Measurements from ENCODE around the gene NCAPH2.
"Not testable (repeated sequence)": the region's sequence is repeated elsewhere in the genome, so short reads cannot be mapped to it uniquely, and the experiment has no call there.

The NCAPH2 gene

DNA sequence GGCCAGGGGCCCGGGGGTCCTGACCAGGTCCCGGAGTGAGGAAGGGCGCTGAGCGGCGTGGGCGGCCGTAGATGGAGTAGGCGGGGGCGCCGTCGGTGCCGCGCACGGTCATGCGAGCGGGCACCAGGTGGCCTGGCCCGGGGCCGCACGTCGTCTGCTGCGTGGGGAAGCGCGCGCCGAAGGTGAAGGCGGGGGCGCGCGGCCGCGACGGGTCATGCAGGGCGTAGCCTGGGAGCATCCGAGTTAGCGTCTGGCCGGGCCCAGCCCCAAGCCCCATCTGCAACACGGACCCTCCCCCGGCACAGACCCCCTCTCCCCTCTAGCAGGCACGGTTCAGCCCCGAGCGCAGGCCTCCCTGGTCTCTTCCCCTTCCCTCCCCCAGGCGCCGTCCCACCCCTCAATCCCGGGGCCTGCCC, 23.5 kb downstream of the NCAPH2 start:
- DNase-seq = peak; percentile 84

DNA sequence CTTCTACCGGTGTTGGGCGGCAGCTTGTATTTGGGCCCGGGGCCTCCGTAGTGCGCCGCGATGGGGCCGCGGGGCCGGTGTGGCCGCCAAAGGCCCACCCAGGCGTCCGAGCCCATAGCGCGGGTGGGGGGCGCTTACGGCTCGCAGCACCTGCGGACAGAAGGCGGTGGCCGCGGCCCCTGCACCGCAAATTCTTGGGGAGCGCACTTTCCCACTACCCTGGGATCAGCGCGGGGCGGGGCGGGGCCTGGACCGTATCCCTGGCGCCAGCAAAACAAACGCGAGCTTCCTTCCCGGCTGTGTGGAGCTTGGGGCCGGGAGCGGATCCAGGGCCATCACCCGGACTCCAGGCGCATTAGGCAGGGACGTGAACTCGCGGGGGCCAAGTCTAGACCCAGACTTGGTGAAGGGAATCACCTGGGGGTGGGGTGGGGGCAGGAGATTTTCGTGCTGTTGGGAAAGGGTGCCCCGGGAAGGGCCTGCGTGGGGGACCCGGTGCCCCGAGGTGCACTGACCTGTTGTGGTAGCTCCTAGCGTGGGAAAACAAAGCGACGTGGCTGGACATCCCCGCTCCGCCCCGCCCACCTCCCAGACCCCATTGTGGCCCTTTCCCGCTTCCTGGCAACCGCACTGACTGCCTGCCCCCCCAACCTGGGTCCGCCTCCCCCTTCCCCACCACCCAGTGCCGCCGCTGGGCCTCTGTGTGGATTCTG, 24.1 kb downstream of the NCAPH2 start:
- peak; percentile 42 for DNase-seq

DNA sequence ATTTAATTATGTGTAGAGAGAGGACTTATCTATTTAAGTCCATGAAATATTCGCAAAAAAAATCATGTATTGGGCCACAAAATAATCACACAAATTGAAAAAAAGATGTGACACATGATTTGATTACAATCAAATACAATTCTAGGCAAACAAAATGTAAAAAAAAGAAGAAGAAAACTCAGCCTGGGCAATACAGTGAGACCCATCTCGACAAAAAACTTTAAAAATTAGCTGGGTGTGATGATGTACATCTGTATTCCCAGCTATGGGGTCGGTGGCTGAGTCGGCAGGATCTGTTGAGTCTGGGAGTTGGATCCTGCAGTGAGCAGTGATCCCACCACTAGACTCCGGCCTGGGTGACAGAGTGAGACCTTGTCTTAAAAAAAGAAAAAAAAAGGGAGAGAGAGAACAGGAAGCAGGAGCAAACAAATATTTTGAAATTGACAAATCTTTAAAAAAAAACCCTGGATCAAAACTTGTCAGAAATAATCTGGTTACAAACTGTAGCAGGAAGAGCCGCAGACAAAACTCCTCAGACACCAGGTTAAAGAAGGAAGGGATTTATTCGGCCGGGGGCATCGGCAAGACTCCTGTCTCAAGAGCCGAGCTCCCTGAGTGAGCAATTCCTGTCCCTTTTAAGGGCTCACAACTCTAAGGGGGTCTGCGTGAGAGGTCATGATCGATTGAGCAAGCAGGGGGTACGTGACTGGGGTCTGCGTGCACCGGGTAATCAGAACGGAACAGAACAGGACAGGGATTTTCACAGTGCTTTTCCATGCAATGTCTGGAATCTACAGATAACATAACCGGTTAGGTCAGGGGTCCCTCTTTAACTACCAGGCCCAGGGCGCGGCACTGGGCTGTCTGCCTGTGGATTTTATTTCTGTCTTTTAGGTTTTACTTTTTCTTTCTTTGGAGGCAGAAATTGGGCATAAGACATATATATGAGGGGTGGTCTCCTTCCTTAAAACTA, 25.1 kb downstream of the NCAPH2 start:
- DNase-seq = no peak

DNA sequence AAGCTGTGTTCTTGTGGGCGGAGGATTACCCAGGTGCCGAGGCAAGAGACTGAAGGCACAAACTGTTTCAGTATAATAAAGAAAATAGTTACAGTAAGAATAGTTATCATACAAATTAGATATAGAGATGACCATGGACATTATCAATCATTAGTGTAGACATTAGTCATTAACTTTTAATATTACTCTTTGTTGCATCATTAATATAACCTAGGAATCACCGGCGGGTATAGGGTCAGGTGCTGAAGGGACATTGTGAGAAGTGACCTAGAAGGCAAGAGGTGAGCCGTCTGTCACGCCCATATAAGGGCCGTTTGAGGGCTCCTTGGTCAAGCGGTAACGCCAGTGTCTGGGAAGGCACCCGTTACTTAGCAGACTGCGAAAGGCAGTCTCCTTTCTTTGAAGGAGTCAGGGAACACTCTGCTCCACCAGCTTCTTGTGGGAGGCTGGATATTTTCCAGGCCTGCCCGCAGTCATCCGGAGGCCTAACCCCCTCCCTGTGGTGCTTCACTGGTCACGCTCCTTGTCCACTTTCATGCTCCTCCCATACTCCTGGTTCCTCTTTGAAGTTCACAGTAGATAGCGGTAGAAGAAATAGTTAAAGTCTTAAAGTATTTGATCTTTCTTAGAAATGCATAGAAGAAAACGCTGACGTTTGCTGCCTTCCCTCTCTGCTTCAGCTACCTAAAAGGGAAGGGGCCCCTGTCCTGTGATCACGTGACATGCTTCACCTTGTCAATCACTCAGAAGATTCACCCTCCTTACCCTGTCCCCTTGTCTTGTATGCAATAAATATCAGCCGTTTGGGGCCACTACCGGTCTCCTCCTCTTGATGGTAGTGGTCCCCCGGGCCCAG, 26.1 kb downstream of the NCAPH2 start:
- DNase-seq = not testable (repeated sequence)

DNA sequence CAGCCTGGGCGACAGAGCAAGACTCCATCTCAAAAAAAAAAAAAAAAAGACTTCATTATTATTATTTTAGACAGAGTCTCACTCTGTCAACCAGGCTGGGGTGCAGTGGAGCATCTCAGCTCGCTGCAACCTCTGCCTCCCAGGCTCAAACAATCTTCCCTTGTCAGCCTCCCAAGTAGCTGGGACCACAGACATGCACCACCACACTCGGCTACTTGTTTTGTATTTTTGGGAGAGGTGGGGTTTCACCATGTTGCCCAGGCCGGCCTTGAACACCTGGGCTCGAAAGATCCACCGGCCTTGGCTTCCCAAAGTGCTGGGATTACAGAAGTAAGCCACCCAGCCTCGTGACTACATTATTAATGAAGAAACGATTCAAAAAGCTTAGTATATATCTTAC, 27.1 kb downstream of the NCAPH2 start:
- no peak for DNase-seq

DNA sequence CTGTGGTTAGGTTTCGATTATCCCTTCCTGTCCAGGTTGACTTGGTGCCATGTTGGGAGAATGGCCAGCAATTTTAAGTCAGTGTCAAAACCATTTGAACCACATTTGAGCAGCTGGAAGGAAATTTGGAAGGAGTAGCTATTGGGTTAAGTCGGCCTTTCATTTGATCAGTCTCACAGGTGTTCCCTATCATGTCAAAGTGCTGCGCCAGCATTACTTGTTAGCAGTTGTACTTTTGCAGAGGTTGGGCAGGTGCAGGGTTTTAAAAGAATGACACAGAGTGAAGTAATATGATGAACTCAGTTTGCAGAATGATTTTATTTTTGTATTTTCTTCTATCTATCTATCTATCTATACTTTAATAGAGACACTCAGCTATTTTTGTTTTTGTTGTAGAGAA, 28.2 kb downstream of the NCAPH2 start:
- no peak for DNase-seq

DNA sequence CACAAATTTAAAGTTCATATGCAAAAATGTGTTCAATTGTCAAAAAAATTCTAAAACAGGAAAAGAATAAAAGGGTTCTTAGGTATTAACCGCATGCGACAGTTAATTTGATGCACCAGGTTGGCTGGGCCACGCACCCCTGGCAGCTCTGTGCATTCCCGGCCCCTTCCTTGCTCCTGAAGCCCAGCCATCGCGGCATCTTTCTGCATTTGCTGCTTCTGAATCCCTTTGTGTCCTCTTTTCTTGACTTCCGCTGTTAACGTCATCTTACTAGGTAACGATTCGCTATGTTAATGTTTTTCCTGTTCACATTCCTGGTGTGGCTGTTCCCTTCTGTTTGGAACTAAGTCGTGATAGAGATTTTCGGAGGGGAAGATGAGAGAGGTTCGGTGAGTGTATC, 29.7 kb downstream of the NCAPH2 start:
- DNase-seq = no peak

DNA sequence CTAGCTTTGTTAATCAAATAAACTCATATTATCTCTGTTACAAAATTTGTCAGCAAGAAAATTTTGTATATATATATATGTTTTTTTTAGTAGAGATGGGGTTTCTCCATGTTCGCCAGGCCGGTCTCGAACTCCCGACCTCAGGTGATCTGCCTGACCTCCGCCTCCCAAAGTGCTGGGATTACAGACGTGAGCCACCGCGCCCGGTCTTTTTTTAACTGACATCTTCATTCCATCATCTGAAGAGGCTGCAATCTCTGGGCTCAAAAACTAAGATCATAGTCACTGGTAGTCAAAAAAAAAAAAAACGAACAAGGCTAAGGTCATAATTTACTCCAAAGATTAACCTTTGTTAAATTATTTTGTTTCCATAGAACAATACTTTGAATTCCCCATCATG, 32.4 kb downstream of the NCAPH2 start:
- no peak for DNase-seq

DNA sequence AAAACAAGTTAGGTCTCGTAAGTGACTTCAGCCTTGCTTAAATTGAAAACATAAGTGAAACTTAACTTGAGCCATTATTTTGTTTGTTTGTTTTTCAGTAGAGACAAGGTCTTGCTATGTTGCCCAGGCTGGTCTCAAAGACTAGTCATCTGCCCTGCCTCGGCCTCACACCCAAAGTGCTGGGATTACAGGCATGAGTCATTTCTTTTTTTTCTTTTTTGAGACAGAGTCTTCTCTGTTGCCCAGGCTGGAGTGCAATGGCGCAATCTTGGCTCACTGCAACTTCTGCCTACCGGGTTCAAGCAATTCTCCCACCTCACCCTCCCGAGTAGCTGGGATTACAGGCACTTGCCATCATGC, 33.6 kb downstream of the NCAPH2 start:
- DNase-seq = peak; percentile 93

DNA sequence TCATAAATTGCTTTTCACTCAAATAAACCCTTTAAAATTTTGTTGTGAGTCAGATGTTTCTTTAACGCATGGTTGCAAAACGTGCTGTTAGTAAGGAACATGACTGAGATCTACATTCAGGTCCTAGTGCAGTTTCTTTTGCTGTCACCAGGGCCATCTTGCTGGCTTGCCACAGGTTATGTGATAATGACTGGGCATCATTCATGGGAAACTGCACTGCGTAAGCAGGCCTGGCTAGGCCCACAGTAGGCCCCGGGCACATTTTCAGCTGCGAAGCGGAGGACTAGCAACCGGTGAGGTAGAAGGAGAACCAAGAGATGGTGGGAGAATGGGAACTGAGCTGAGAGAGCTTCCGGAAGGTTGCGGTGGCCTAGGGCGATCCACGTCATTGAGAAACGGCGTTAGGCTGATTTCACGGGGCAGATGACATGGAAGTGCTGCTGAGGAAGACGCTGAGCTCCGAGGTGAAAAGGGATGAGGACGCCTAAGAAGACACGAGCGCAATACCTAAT, 34.4 kb downstream of the NCAPH2 start:
- peak; percentile 90 for DNase-seq

DNA sequence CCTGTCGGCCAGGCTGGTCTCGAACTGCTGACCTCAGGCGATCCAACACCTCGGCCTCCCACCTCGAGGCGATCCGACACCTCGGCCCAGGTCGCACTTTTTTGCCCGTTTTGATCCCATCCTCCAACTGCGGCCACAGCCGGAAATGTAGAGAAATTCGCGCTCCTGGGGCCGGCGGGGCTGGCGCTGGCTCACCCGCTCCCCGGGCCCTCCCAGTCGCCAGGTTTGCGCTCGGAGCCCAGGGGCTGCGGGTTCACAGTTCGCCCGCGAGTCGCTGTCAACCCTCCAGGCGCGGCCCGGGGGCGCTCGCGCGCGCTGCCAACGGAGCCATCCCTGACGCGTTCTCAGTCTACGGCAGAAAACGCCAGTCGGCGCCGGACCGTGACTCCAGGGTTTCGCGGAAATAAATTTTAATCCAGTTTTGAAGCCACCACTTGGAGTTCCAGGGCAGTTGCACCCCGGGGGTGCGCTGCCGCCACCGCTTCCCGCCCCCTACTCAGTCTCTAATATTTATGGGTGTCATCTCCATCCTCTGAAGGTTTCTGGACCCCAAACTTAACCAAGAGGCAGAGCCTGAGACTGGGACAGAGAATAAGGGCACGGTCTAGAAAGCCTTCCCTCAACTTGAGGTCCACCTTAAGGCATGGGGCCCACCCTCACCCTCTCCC, 36.2 kb downstream of the NCAPH2 start:
- peak; percentile 93 for DNase-seq

DNA sequence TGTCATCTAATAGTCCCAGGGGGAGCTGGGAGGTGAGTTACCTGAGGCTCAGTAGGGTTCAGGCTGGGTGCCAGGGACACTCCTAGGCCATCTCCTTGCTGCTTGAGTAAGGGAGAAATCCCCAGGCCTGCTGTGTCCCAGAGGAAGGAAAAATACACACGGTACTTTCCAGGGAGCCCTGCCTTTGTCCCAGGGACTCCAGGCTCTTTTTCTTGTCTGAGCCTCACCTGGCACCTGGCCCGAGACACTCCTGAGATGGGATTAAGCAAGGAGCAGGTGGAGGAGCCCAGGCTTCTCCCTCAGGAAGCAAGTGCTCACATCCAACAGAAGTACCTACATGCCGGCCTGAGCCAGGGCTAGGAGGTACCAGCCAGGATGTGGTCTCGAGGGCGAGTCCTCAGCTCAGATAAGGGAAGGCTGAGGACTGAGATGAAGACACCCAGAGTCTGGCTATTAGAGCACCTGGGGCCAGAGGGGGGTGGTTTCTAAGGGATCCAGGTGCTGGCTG, 36.8 kb downstream of the NCAPH2 start:
- DNase-seq = peak; percentile 68

DNA sequence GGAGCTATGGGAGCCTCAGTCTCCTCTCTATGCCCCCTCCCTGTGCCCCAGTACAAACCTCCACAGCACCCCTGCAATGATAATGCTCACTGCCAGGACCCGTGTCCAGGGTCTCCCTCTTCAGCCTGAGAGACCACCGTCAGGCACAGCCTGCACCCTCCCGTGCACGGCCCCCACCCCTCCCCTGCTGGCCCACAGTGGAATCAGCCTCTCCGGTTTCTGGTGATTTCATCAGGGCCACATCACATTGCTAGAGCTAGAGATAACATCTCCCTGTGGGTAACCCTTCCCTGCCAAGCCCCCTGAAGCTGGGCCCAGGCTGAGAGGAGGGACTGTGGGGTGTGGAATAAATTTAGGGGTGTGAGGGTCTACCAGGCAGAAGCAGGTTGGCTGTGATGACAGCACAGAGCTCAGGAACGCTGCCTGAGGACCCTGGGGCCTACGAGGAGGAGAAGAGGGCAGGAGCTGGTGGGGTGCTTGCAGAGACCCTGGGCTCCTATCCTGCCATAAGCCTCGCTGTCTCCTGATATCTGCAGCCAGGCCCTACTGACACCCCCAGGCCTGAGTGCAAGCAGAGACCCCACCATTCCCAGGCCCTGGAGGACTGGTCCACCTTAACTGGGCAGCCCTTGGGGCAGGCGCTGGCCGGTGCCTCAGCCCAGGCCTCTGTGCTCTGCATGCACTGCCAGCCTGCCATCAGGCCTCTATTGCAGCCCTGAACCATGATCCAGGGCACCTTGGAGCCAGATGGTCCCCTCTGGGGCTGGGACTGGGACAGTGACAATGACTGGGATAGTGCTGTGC, 37.7 kb downstream of the NCAPH2 start, which contains the start of gene KLHDC7B:
TSS of gene KLHDC7B (plus strand) at position 378 of the 804 bp plus-strand sequence. CDS start at position 723, 345 bp downstream.
- peak; percentile 68 for DNase-seq

DNA sequence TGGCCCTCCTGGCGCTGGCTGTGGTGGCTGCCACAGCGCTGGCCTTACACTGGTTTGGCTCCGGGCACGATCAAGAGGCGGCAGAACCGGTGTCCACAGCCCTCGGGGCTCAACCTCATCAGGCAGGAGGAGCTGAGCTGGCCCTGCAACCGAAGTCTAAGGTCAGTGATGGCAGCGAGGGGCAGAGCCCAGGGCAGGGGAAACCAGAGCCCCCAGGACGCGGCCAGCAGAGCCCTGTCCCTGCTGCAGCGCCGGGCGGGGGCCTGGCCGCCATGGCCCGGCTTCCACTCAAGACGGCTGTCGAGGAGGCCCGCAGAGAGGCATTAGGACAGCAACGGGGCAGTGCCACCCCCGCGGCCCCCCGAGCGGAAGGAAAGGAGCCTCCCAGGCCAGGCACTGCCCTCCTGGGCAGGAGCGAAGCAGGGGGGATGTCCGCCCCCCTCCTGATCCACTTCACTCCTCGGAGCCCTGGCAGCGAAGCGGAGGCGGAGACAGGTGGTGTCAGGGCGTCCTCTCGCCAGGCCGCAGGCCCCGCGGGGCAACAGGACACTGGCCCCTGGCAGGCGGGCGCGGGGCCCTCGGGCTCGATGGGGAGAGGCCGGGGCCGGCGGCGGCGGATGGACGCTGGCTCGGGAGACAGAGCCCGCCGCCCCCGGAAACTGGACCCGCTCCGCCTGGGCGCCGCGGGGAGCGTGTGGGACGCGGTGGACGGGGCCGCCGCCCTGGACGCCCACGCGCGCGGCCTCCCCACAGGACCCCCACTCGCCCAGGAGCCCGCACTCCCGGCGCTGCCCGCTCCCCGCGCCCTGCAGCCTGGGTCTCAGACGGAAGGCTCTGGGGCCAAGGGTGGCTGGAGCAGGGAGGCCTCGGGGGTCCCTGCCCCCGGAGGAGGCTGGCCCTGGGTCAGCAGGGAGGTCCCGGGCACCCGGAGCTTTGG, 38.6 kb downstream of the NCAPH2 start:
- no peak for DNase-seq

DNA sequence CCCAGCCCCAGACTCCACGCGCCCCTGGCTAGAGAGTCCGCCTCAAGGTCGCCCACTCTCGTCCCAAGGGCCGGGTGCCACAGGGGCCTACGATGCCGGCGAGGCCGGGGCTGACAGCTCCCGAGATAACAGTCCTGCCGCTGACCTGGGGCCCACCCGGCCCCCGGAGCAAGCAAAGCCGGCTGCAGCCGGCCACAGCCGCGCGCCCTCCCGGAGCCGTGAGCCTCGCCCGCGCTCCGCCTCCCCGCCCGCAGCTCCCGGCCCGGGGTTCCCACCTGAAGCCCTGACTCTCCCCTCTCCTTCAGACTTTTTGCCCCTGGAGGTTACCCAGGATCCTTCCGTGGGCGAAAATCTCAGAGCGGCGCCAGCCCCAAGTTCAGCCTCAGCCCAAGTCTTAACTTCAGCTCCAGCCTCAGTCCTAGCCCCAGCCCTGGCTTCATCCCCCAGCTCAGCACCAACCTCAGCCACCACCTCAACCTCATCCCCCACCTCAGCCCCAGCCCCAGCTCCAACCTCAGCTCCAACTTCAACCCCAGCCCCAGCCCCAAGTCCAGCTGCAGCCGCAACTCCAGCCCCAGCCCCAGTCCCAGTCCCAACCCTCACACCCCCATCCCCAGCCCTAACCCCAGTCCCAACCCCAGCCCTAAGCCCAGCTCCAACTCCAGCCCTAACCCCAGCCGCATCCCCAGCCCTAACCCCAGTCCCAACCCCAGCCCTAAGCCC, 39.4 kb downstream of the NCAPH2 start:
- DNase-seq = no peak

DNA sequence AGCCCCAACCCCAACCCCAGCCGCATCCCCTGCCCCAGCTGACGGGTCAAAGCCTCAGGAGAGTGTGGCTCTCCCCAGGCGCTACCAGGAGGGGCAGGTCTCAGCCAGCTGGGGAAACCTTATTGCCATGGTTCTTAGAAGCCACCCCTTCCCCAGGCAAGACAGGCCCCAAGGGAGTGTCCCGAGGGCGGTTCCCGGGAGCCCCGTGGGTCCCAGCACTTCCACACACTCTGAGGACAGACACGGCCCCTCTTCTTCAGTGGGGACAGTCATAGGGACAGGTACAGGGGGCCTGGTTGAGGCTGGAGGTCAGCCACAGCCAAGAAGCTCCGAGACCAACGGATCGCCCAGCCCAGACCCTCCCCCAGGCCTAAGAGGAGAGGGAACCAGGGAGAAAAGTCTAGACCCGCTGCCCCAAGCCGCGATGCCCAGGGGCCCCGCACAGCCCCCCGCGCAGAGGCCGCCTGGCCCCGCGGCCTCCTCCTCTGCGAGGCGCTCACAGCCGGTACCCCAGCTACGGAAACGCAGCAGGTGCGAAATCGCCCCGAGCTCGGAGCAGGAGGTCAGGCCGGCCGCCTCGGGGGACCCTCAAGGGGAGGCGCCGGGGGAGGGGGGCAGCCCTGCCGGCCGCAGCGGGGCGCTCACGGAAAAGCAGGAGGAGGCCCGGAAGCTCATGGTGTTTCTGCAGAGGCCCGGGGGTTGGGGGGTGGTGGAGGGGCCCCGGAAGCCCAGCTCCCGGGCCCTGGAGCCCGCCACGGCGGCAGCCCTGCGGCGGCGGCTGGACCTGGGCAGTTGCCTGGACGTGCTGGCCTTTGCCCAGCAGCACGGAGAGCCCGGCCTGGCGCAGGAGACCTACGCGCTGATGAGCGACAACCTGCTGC, 40.3 kb downstream of the NCAPH2 start:
- peak; percentile 53 for DNase-seq

DNA sequence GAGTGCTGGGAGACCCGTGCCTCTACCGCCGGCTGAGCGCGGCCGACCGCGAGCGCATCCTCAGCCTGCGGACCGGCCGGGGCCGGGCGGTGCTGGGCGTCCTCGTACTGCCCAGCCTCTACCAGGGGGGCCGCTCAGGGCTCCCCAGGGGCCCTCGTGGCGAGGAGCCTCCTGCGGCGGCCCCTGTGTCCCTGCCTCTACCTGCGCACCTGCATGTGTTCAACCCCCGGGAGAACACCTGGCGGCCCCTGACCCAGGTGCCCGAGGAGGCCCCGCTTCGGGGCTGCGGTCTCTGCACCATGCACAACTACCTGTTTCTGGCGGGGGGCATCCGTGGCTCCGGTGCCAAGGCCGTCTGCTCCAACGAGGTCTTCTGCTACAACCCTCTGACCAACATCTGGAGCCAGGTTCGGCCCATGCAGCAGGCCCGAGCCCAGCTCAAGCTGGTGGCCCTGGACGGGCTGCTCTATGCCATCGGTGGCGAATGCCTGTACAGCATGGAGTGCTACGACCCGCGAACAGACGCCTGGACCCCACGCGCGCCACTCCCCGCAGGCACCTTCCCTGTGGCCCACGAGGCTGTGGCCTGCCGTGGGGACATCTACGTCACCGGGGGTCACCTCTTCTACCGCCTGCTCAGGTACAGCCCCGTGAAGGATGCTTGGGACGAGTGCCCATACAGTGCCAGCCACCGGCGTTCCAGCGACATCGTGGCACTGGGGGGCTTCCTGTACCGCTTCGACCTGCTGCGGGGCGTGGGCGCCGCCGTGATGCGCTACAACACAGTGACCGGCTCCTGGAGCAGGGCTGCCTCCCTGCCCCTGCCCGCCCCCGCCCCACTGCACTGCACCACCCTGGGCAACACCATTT, 41.1 kb downstream of the NCAPH2 start:
- no peak for DNase-seq

All from activated CD4-positive, alpha-beta T cell treated with anti-CD3 and anti-CD28 coated beads, Interleukin-10, Interleukin-2, amounts not matched to agents 100 ng/mL and 50 ng/mL, durations not matched to agents 16 hours and 8 hours (primary cell).